ENCODE results near the gene RTEL1.

- TF ChIP-seq, protein P1, sequence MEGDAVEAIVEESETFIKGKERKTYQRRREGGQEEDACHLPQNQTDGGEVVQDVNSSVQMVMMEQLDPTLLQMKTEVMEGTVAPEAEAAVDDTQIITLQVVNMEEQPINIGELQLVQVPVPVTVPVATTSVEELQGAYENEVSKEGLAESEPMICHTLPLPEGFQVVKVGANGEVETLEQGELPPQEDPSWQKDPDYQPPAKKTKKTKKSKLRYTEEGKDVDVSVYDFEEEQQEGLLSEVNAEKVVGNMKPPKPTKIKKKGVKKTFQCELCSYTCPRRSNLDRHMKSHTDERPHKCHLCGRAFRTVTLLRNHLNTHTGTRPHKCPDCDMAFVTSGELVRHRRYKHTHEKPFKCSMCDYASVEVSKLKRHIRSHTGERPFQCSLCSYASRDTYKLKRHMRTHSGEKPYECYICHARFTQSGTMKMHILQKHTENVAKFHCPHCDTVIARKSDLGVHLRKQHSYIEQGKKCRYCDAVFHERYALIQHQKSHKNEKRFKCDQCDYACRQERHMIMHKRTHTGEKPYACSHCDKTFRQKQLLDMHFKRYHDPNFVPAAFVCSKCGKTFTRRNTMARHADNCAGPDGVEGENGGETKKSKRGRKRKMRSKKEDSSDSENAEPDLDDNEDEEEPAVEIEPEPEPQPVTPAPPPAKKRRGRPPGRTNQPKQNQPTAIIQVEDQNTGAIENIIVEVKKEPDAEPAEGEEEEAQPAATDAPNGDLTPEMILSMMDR (tag by site-specific recombination; IDR thresholded peaks at IDR 0.05), result no peak
- TF ChIP-seq, protein P2, sequence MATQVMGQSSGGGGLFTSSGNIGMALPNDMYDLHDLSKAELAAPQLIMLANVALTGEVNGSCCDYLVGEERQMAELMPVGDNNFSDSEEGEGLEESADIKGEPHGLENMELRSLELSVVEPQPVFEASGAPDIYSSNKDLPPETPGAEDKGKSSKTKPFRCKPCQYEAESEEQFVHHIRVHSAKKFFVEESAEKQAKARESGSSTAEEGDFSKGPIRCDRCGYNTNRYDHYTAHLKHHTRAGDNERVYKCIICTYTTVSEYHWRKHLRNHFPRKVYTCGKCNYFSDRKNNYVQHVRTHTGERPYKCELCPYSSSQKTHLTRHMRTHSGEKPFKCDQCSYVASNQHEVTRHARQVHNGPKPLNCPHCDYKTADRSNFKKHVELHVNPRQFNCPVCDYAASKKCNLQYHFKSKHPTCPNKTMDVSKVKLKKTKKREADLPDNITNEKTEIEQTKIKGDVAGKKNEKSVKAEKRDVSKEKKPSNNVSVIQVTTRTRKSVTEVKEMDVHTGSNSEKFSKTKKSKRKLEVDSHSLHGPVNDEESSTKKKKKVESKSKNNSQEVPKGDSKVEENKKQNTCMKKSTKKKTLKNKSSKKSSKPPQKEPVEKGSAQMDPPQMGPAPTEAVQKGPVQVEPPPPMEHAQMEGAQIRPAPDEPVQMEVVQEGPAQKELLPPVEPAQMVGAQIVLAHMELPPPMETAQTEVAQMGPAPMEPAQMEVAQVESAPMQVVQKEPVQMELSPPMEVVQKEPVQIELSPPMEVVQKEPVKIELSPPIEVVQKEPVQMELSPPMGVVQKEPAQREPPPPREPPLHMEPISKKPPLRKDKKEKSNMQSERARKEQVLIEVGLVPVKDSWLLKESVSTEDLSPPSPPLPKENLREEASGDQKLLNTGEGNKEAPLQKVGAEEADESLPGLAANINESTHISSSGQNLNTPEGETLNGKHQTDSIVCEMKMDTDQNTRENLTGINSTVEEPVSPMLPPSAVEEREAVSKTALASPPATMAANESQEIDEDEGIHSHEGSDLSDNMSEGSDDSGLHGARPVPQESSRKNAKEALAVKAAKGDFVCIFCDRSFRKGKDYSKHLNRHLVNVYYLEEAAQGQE (tag by site-specific recombination; IDR thresholded peaks at IDR 0.05), result no peak
- TF ChIP-seq ZSCAN5A (tag by site-specific recombination; IDR thresholded peaks at IDR 0.05), result no peak
- no peak for TF ChIP-seq ZNF660 (tag by site-specific recombination; IDR thresholded peaks at IDR 0.05)
- TF ChIP-seq ZBTB21 (tag by site-specific recombination; IDR thresholded peaks at IDR 0.05), result no peak
These were observed 36.7 kb downstream of the RTEL1 start for GRCh38 chr20:63694584-63695423.

Measured in HEK293 (cell line).